Endothelial cell (in vitro differentiated cells): Measurements from ENCODE around the gene VAMP4. TPM values are rescaled to one million over a fixed set of nuclear protein-coding genes. Genes with fewer than 3 reads are reported as not detected.

Source experiments
- DNase-seq: peaks from one replicate; pipeline ENCODE4 v3.0.0; 2021; ENCODE audit warnings: low spot score
- H3K27ac Mint-ChIP-seq: one replicate; pipeline ENCODE4 v1.8.0; 2021; ENCODE audit warnings: mixed read lengths, inconsistent platforms; ENCODE audit not compliant: unreplicated experiment
- H3K27me3 Mint-ChIP-seq: one replicate; pipeline ENCODE4 v1.8.0; 2021; ENCODE audit warnings: mild to moderate bottlenecking, moderate library complexity, mixed read lengths, inconsistent platforms; ENCODE audit not compliant: unreplicated experiment
- H3K36me3 Mint-ChIP-seq: one replicate; pipeline ENCODE4 v1.8.0; 2021; ENCODE audit warnings: mild to moderate bottlenecking, low read depth, mixed read lengths, inconsistent platforms; ENCODE audit not compliant: unreplicated experiment
- H3K4me1 Mint-ChIP-seq: one replicate; pipeline ENCODE4 v1.8.0; 2021; ENCODE audit warnings: mild to moderate bottlenecking, mixed read lengths, inconsistent platforms; ENCODE audit not compliant: unreplicated experiment
- H3K4me3 Mint-ChIP-seq: one replicate; pipeline ENCODE4 v1.8.0; 2021; ENCODE audit warnings: mild to moderate bottlenecking, mixed read lengths, inconsistent platforms; ENCODE audit not compliant: unreplicated experiment
- H3K9me3 Mint-ChIP-seq: one replicate; pipeline ENCODE4 v1.8.0; 2021; ENCODE audit warnings: mixed read lengths, inconsistent platforms; ENCODE audit not compliant: unreplicated experiment
- total RNA-seq: library from RNA; stranded (reverse); fragmentation: NEBNext Ultra II Directional; extraction: Animal tissue kit (Norgen Biotek cat#: 25700); gene quantifications from one replicate; pipeline ENCODE4 v1.2.1, GENCODE V29; 2021; ENCODE audit not compliant: unreplicated experiment
- TF ChIP-seq, protein P1 (sequence below): fragments of 200-600 bp; sonication (generic); IDR thresholded peaks from one replicate; pipeline ENCODE4 v1.5.0; 2021; ENCODE audit warnings: antibody characterized with exemption; ENCODE audit not compliant: unreplicated experiment

Gene VAMP4
- total RNA-seq, 1 donor from 2014 or later, result 11.1 TPM

DNA sequence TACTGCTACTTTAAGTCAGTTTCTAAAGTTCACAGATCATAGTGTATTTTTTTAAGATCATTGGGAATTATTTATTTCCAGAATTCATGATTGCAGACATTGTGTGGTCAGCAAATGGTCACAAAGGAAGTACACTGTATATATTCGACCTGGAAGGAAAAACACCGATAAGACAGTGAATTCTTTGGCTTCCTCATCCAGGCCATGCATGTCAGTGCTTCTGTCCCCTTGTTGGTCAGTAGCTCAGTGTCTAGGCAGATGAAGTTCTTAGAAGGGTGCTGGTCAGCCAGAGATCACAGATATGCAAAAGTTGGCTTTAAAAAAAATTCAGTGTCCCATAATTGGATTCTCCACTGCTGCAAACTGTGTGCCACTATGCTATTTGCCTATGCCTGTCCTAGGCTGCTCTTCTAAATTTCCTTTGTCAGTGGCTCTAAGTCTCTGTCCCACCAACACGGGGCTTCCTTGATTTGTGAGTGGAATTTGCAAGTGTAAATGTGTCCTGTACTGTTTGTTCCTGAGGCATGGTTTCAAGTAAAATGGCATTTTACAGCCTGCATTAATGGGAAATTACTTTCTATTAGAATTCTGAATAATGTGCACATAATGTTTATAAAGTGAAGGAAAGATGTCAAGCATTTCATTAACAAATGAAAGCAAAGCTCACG lies 12.0 kb upstream of the VAMP4 start:
- no peaks in the 10 kb centered on the region for H3K9me3 Mint-ChIP-seq
- H3K27me3 Mint-ChIP-seq, result peaks cover 2% of the 10 kb centered on the region
- TF ChIP-seq, protein P1, sequence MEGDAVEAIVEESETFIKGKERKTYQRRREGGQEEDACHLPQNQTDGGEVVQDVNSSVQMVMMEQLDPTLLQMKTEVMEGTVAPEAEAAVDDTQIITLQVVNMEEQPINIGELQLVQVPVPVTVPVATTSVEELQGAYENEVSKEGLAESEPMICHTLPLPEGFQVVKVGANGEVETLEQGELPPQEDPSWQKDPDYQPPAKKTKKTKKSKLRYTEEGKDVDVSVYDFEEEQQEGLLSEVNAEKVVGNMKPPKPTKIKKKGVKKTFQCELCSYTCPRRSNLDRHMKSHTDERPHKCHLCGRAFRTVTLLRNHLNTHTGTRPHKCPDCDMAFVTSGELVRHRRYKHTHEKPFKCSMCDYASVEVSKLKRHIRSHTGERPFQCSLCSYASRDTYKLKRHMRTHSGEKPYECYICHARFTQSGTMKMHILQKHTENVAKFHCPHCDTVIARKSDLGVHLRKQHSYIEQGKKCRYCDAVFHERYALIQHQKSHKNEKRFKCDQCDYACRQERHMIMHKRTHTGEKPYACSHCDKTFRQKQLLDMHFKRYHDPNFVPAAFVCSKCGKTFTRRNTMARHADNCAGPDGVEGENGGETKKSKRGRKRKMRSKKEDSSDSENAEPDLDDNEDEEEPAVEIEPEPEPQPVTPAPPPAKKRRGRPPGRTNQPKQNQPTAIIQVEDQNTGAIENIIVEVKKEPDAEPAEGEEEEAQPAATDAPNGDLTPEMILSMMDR, result no peak
- H3K4me3 Mint-ChIP-seq, result no peak overlapping the region
- H3K36me3 Mint-ChIP-seq, result peaks cover 7% of the 10 kb centered on the region
- H3K4me1 Mint-ChIP-seq, result peaks cover 5% of the 10 kb centered on the region
- H3K27ac Mint-ChIP-seq, result no peak overlapping the region
- DNase-seq, result no peak

DNA sequence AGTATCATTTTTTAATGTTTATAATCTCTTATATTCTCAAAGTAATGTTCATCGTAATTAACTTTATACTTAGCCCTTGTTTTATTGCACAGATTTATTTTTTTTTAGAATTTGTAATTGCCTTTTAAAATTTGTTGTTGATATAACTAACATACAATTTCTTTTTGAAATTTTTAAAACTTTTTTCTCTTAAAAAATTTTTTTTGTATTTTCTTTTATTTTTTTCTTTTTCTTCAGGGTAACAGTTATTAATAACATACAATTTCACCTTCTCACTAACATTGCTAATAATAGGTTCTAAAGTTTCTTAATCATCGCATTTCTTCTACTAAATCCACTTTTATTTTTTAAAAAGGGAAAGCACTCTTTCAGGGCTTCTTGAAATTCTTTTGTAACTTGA lies 11.3 kb upstream of the VAMP4 start:
- peaks cover 5% of the 10 kb centered on the region for H3K4me1 Mint-ChIP-seq
- no peak overlapping the region for H3K4me3 Mint-ChIP-seq
- TF ChIP-seq, protein P1, result no peak
- DNase-seq, result no peak
- peaks cover 2% of the 10 kb centered on the region for H3K27me3 Mint-ChIP-seq
- H3K9me3 Mint-ChIP-seq, result no peaks in the 10 kb centered on the region
- no peak overlapping the region for H3K27ac Mint-ChIP-seq
- peaks cover 7% of the 10 kb centered on the region for H3K36me3 Mint-ChIP-seq

DNA sequence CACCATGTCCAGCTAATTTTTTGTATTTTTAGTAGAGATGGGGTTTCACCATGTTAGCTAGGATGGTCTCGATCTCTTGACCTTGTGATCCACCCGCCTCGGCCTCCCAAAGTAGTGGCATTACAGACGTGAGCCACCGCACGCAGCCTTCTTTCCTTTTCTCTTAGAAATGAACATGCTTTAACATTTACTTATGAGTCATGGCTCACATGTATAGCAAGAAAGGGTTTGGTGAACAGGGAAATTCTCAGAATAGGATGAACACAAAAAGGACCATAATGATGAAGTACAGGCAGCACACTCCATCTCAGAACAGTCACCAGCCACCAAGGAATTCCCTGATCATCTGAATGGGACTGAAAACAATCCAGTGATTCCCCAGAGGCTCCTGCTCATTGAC lies 9.4 kb upstream of the VAMP4 start:
- Mint-ChIP-seq H3K27me3 (peaks cover 2% of the 10 kb centered on the region), H3K36me3 (peaks cover 3% of the 10 kb centered on the region), H3K9me3 (no peaks in the 10 kb centered on the region)

DNA sequence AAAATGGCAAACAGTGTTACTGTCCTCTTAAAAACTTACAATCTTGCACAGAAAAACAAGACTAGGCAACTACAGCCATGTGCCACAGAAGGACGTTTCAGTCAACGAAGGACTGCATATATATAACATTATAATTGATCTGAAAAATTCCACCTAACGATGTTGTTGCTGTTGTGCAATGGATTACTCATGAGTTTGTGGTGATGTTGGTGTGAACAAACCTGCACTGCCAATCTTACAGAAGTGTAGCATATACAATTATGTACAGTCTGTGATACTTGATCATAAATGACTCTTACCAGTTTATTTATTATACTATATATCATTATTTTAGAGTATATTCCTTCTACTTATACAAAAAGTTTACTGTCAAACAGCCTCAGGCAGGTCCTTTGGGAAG lies 6.8 kb upstream of the VAMP4 start:
- Mint-ChIP-seq H3K4me1 (peaks cover 7% of the 10 kb centered on the region), H3K9me3 (no peaks in the 10 kb centered on the region), H3K27ac (no peak overlapping the region), H3K36me3 (no peaks in the 10 kb centered on the region), H3K4me3 (no peak overlapping the region), H3K27me3 (no peaks in the 10 kb centered on the region)
- TF ChIP-seq, protein P1, result no peak
- no peak for DNase-seq

More for the DNA sequence above, 9.4 kb upstream of the VAMP4 start:
- H3K27ac Mint-ChIP-seq, result no peak overlapping the region
- H3K4me3 Mint-ChIP-seq, result no peak overlapping the region
- peaks cover 5% of the 10 kb centered on the region for H3K4me1 Mint-ChIP-seq
- no peak for DNase-seq
- TF ChIP-seq, protein P1, result no peak

DNA sequence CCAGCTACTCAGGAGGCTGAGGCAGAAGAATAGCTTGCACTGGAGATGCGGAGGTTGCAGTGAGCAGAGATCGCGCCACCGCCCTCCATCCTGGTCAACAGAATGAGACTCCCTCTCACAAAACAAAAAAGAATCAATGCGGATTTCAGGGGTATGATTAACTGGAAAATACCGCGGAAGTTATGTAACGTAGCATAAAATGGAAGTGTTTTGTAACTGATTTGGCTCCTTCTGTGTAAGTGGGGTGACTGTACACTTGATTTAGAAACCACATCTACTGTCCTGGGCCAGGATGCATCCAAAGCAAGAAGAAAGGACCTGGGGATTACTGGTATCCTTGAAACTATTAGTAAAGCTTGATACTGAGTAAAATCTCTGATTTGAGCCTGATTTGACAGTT lies 3.1 kb upstream of the VAMP4 start:
- no peak overlapping the region for H3K4me3 Mint-ChIP-seq
- H3K27ac Mint-ChIP-seq, result no peak overlapping the region
- H3K9me3 Mint-ChIP-seq, result no peaks in the 10 kb centered on the region
- peaks cover 4% of the 10 kb centered on the region for H3K27me3 Mint-ChIP-seq
- H3K36me3 Mint-ChIP-seq, result no peaks in the 10 kb centered on the region
- DNase-seq, result no peak
- TF ChIP-seq, protein P1, result no peak
- peaks cover 27% of the 10 kb centered on the region for H3K4me1 Mint-ChIP-seq
